HG03439 (cell line): ENCODE measurements around the gene DEK.
"Not testable (repeated sequence)": the region's sequence is repeated elsewhere in the genome, so short reads cannot be mapped to it uniquely, and the experiment has no call there.

Experiments used
- ATAC-seq: cut with Tn5 transposase; IDR thresholded peaks from one replicate; pipeline ENCODE4 v1.9.1; 2021; ENCODE audit warnings: mild to moderate bottlenecking, moderate library complexity; ENCODE audit not compliant: unreplicated experiment

The DEK gene

GRCh38 chr6:18264219-18264922 lies at the start of gene DEK:
TSS of gene DEK (minus strand) at chr6:18264530. CDS start at chr6:18263987, 543 bp downstream.
- peak; percentile 33 for ATAC-seq

- ATAC-seq: no peak
Observed at GRCh38 chr6:18312368-18312767, 48.0 kb upstream of the DEK start.

- ATAC-seq: not testable (repeated sequence)
Observed at GRCh38 chr6:18310010-18310409, 45.7 kb upstream of the DEK start.

- no peak for ATAC-seq
Observed at GRCh38 chr6:18309046-18309445, 44.7 kb upstream of the DEK start.

GRCh38 chr6:18308070-18308735 lies 43.9 kb upstream of the DEK start:
- no peak for ATAC-seq

- no peak for ATAC-seq
Observed at GRCh38 chr6:18306977-18307376, 42.6 kb upstream of the DEK start.

- ATAC-seq: no peak
Observed at GRCh38 chr6:18302561-18303439, 38.5 kb upstream of the DEK start.

GRCh38 chr6:18293076-18293904 lies 29.0 kb upstream of the DEK start:
- ATAC-seq: no peak

GRCh38 chr6:18289283-18289682 lies 25.0 kb upstream of the DEK start:
- ATAC-seq: no peak

GRCh38 chr6:18284261-18284660 lies 19.9 kb upstream of the DEK start:
- no peak for ATAC-seq

GRCh38 chr6:18281564-18281963 lies 17.2 kb upstream of the DEK start:
- no peak for ATAC-seq

- ATAC-seq: no peak
Observed at GRCh38 chr6:18280084-18280483, 15.8 kb upstream of the DEK start.

- ATAC-seq: no peak
Observed at GRCh38 chr6:18279422-18279821, 15.1 kb upstream of the DEK start.

- no peak for ATAC-seq
Observed at GRCh38 chr6:18277237-18278006, 13.1 kb upstream of the DEK start.

GRCh38 chr6:18276610-18277236 lies 12.4 kb upstream of the DEK start:
- ATAC-seq: no peak

GRCh38 chr6:18270216-18270615 lies 5.9 kb upstream of the DEK start:
- no peak for ATAC-seq

- ATAC-seq: no peak
Observed at GRCh38 chr6:18269717-18270116, 5.4 kb upstream of the DEK start.

- ATAC-seq: no peak
Observed at GRCh38 chr6:18269253-18269652, 4.9 kb upstream of the DEK start.

- no peak for ATAC-seq
Observed at GRCh38 chr6:18268066-18268465, 3.7 kb upstream of the DEK start.

- ATAC-seq: no peak
Observed at GRCh38 chr6:18266523-18266912, 2.2 kb upstream of the DEK start.
